HG03342 (cell line): ENCODE results near the gene POLR2M.

Source experiments
- ATAC-seq: cut with Tn5 transposase; IDR thresholded peaks from one replicate; pipeline ENCODE4 v1.9.1; 2021; ENCODE audit warnings: mild to moderate bottlenecking, moderate library complexity; ENCODE audit not compliant: unreplicated experiment

Gene POLR2M

DNA sequence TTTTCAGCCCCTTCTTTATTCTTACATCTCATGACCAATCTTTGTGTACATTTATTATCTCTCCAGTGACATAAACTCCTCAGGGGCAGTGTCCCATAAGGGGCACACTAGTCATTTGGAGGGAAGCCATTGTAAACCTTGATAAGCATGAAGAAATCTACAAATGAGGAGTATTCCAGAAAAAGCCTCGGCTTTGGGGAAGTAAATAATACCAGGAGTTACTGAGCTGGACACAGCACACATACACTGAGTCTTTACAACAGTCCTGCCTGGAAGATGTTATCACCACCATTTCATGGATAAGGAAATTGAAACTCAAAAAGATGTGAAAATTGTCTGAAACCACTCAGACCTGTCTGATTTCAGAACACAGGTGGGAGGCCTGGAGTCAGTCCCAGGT is 15.4 kb upstream of the POLR2M start:
- no peak for ATAC-seq

DNA sequence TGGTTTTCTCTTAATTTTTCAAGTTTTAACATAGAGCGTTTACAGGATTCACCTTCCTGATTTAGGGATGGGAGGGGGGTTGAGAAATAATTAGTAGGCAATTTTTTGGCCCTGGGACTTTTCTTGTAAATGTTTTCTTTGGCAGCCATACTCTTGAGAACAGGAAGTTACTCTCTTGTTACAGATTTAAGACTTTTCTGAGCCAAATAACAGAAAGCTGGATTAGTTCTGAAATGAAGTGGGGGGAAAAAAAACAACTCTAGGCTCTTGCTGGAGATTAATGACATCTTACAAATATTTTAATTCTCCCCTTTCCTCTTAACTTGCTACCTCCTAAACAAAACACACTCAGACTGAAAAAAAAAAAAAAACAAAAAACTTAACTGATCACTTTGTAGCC is 13.8 kb upstream of the POLR2M start:
- no peak for ATAC-seq

DNA sequence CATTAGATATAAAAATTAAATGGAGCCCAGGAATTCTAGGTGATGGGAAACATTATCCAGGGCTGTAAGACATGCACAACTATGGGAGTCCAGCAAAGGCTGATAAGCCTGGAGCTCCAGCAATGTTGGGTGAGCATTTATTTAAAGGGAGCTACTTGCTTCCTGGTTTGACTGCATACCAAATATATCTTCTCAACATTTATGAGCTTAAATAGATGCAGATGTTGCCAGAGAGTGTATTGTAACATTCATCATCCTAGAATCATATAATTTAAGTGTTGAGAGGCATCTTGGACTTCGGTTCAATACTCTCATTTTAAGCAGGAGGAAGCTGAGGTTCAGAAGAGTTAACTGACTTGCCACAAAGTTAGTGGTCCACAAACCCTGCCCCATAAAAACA is 12.2 kb upstream of the POLR2M start:
- no peak for ATAC-seq

DNA sequence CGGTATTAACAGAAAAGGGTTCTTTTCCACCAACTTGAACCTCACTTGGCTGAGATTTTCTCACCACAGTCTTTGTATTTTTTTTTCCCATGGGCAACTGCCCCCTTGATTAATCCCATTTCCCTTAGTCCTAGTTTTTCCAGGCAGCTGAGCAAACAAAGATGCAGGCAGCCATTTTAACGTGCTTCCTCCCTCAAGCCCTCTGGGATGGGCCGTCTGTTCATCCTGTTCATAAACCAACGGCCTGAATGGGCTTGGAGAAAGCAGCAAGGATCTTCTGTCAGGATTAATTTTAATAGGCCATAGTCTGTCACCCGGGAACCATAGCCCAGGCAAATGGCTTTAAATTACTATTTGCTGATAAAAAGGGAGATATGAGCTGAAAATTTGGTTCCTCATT is 10.4 kb upstream of the POLR2M start:
- ATAC-seq, result no peak

DNA sequence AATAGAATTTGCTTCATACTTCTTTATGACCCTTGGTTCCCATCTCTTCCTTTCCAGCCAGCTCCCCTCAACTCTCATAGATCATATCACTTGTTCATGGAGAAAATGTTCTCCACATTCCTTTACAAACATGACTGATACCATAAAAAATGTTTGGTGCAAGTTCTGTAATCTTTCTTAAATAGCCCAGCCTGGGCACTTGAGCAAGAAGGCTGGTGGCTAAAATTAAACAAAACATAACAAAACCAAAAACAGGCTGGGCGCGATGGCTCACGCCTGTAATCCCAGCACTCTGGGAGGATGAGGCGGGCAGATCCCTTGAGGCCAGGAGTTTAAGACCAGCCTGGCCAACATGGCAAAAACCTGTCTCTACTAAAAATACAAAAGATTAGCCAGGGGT is 8.9 kb upstream of the POLR2M start:
- ATAC-seq, result no peak

DNA sequence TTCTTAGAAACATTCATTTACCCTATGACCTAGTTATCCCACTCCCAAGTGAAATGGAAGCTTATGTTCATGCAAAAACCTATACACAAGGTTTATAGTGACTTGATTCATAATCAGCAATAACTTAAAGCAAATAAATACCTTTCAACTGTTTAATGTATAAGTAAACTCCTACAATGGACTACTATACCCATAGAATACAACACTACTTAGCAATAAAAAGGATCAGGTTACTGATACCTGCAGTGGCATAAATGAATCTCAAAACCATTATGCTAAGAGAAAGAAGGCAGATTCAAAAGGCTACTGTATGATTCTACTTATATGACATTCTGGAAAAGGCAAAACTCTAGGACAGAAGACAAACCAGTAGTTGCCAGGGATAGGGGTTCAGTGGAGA is 8.3 kb upstream of the POLR2M start:
- ATAC-seq, result no peak

DNA sequence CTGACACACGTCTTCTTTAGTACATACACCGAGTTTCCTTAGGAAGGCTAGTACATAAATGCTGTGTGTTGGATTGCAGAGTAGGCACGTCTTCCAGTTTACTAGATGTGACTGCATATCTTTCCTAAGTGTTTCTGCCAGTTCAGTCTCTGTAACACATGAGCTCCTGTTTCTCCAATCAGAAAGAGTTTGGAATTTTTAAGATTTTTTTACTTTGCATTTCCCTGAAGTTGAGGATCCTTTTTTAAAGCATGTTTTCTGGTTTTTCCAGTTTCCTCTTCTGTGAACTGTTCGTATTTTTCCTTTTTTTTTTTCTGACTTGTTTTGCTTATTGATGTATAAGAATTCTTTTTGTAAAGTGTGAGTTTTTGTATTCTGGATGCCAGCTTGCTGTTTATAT is 7.5 kb upstream of the POLR2M start:
- ATAC-seq, result no peak

DNA sequence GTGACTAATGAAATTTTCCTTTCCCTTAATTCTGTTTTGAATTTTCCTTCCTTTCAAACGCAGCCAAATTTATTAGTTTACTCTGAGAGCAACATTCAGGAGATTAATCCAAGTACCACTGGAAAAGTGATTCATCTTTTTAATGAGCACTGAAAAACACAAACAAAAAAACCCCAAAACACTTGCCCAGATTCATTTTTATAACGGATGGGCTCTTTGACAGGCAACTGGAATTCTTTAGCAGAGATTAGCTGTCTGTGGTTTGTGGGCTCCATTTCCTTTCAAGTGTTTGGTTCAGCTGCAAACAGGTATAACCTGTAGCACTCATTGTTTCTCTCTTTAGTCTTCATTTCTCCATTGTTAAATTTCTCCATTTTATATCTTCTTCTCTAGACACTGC is 3.1 kb upstream of the POLR2M start:
- ATAC-seq, result no peak

DNA sequence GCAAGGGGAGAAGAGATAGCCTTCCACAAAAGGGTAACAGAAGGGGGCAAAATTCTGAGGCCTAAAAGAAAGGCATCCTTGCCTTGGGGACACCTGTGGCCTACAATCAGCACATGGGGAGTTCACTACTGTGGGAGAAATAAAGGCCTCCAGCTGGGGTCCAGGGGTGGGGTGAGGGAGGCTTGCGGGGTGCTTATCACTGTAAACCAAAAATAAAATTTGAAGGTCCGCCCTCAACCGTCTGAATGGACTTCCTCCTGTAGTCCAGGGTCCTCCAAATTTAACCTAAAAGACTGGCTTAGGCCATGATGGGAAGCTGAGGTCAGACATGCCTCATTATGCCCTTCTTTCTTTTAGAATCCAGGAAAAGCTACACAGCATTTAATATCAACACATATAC is 2.1 kb upstream of the POLR2M start:
- ATAC-seq, result no peak

DNA sequence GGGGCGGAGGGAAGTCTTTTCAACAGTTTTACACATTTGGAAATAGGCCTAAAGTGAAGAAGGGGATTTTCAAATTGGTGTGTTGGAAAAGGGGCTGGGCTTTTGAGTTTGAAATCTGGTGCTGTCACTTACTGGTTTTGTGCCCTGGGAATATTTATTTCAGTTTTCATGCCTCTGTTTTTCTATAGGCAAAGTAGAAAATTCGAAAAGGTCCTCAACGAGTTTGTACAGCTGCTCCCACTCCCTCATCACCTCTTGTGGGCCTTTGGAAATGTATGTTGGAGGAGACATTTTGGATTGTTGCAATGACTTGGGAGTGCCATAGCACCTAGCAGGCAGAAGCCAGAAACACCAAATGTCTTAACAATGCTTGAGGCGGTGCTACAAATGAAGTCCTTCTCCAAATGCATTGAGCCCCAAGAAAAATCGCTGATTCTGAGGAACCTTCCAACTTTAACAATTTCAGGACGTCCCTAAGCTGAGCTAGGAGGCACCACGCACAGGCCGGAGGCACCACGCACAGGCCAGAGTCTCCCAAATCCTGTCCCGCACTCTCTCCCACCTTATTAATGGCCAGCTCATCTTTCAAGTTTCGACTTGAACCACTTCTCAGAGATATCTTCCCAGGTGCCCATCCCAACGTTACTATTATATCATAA is 639 bp upstream of the POLR2M start:
- ATAC-seq, result no peak

DNA sequence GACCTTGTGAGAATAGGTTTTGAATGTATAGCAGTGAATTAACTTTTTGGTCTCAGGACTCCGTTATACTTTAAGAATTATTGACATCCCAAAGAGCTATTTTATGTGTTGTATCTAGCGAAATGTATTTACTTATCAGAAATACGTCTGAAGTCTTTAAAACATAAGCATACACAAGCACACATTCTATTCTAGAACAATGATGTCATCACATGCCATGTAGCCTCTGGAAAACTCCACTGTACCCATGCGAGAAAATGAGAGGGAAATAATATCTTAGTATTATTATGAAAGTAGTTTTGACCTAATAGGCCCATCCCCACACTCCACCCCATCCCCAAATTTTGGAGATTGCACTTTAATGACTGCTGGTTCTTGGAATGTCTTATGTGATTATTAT is 1.5 kb downstream of the POLR2M start:
- no peak for ATAC-seq

DNA sequence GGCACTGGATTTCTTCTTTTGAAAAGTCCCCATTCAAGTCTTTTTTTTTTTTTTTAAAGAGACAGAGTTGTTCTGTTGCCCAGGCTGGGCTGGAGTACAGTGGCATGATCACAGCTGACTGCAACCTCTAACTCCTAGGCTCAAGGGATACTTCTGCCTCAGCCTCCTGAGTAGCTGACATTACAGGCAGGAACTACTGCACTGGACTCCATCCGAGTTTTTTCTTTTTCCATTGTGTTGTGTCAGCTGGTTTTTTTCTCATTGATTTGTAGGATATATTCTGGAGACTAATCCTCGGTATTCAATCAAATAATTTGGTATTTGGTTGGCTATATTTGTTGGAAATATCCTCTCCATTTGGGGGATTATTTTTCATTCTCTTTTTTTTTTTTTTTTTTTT is 11.8 kb downstream of the POLR2M start:
- ATAC-seq, result no peak

DNA sequence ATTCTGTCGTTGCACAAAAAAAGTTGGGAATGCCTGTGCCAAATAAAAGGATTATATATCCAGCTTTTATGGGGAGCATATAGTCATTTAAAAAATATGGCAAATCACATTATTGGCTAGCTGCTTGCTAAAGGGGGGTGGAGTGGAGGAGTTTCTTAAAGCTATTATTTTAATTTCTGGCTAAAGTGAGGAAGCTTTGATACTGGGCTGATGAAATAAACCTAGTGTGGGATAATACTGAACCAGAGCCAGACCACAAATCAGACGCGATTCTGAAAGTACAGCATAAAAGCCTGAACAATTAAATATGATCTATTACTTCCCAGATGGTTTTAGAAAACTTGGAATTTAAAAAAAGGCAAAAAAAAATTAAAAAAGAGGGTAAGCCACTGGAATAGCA is 14.4 kb downstream of the POLR2M start:
- ATAC-seq, result no peak

DNA sequence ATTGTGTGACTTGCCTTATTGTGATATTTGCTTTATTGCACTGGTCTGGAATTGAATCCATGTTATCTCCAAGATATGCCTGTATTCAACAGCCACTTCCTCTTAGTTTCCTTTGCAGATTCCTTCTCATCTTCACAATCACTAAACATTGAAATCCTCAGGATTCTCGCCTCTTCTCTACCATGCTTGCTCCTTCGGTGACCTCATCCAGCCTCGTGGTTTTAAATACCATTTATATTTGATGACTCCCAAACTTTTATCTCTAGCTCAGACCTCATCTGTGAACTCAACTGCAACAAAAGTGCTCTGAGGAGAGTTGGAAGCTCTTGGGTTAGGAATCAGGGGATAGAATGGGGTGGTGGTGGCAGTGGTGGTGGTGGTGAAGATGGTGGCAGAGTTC is 19.9 kb downstream of the POLR2M start:
- no peak for ATAC-seq

DNA sequence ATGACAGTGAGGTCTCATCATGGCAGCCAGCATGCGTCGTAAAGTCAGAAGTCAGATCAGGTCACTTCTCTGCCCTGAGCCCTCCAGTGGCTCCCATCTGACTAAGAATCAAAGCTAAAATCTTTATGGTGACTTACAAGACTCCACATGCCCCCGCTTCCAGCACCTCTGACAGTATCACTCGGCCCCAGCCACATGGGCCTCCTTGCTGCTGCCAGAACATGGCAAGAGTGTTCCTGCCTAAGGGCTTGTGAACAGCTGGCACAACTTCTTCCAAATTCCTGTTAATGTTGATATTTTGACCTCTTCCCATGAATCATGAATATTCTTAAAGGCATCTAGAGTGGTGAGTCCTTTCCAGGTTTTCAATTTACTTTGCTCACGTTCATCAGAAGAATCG is 20.5 kb downstream of the POLR2M start:
- ATAC-seq, result no peak

DNA sequence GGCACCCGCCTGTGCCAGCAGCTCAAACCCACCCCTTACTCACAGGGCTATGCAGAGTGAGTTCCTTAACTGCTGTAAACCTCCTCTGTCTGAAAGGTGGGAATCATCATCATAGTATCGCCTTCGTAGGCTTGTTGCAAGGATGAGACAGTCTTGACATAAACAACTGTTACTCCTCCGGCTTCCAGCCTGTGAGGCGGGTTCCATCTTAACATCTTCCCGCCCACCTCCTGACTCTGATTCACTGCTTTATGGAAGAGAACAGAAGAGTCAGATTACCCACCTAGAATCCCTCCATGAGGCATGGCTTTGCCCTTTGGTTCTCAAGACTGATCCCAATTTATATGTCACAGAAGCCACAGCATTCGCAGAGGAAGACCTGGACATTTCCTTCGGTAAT is 21.9 kb downstream of the POLR2M start:
- ATAC-seq, result no peak

DNA sequence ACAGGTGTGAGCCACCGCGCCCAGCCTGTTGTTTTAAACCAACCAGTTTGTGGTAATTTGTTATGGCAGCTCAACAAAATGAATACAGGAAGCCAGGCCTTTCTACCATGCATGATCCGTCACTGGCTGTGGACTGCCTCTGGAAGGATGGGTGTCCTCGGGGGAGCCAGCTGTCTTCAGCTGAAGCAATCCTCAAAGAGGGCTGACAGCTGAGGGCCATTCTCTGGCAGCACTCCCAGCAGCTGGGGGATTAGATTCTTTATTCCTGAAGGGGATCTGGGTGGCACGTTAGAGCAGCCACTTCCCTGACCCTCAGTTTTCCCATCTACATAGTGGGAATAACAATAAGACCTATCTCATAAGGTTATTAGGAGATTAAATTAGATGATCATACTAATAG is 24.4 kb downstream of the POLR2M start:
- no peak for ATAC-seq

DNA sequence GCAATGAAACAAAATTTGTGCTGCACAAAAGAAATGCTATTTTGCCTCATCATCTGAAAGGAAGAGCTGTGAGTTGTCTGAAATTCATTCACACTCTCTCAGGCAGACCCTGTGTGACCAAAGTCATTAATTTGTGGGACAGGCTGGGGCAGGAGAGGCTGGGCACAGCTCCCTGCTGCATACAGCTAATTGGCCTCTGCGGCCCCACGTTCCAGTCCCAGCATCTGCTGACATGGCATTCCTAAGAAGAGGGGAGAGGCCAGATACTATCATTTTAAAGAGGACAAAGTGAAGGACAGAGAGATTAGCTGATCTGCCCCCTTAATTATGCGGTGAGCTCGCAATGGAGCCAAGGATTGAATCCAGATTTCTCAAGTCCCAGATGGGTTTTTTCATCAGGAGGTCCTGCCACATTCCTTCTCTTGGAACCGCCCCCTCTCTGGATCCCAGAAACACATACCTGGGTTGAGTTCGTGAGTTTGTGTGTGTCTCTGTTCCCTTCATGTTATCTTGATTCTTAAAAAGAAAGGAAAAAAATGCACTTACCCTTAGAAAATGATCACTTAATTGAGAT is 25.1 kb downstream of the POLR2M start:
- ATAC-seq, result no peak

DNA sequence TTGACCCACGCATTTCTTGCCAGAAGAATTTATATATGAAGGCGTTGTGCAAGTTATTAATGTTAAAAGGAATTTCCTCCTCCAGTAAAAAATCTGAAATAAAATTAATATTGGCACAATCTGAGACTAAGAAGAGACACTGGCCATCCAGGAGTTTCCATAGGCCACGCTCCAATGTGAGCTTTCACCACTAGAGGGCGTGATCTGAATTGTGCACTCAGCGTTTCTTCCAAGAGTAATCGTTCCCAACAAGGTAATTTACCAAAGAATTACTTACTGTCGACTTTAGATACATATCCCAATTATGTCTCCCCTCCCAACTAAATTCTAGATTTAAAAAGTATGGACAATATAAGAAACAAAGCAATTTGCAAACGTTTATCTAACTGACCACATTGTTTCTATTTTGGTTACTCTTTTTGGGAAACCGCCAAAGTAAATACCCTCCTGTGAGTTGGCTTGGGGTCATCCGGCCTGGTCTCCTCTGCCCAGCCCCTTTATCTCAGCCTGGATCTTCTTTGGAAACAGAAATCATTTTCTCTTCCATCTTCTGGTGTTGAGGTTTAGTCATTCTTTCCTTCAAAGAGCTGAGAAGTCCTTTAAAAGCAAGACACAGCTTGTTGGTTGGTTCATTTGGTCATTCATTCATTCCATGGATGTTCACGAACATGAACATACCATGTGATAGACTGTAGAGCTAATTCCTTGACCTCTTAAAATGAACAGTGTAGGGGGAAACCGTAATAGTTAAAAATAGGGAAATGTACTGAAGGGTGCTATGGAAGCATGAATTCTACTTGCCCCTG is 26.2 kb downstream of the POLR2M start:
- no peak for ATAC-seq

DNA sequence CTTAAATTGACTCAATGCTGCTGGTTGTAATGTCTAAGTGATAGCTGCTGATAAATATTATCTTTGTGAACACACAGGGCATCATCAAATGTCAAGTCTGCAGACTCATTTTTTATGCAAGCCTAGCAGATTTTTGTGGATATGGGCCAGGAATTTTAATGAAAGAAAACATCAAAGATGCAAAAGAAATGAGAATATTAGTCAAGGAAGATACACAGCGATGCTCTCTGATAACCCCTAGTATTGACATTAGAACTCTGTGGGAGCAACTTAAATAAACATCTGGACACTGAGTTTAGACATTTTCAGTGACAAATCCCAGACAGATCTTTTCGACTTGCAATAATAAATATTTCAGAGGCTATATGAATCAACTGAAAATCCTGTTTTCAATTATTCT is 28.3 kb downstream of the POLR2M start:
- no peak for ATAC-seq

DNA sequence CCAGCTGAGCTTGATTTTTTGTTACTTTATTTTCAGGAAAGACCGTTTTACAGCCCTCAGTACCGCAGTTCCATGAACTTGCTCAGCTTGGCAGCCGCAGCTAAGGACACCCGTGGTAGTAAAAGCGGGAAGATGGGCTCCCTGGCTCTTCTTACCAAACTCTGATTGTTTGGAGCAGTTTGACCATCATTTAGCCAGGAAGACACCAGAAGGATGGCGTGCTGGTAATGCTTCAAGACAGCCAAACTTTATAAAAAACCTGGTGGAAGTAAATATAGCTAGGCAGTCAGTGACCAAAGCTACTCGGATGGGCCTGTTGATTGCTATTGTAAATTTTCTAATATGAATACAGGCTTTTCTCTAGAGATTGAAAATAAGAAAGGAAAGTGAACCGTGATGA is 28.9 kb downstream of the POLR2M start:
- ATAC-seq, result no peak

DNA sequence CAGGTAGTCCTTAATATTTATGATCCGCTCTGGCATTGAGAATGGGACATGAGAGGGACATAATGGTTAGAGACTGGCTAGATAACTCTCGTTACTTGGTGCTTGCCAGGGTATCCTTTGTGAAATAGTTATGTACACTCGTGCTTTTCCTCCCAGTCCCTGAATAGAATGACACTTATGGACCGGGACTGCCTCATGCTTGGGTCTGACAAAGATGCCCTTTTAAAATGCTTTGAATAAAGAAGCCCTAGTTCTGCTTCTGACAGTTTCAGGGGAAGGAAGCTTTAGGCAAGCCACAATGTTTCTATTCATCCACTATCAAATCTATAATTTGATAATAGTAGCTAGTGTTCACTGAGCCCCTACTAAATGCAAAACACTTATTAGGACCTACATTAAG is 29.4 kb downstream of the POLR2M start:
- ATAC-seq, result no peak
